Mucosa of descending colon (tissue), 3 donors: ENCODE measurements around the gene CNR2. TPM values are rescaled to one million over a fixed set of nuclear protein-coding genes. Genes with fewer than 3 reads are reported as not detected.

ENCODE experiments used
- ATAC-seq: fragments of 200-7000 bp; cut with Tn5 transposase; one replicate; pipeline ENCODE4 v1.9.1; 2020; ENCODE audit warnings: mild to moderate bottlenecking, moderate library complexity
- DNase-seq, 3 donors: peaks; one replicate each; pipeline ENCODE4 v3.0.0-alpha.2; 2020
- H3K36me3 ChIP-seq: fragments of 200-600 bp; one replicate; pipeline ENCODE4 v1.8.0; 2021; ENCODE audit warnings: low read depth, mild to moderate bottlenecking
- H3K4me1 ChIP-seq: fragments of 200-600 bp; one replicate; pipeline ENCODE4 v1.8.0; 2021; ENCODE audit warnings: low read depth, mild to moderate bottlenecking
- H3K4me3 ChIP-seq: fragments of 200-600 bp; one replicate; pipeline ENCODE4 v1.8.0; 2021; ENCODE audit warnings: mild to moderate bottlenecking
- H3K9me3 ChIP-seq: fragments of 200-600 bp; one replicate; pipeline ENCODE4 v1.8.0; 2021; ENCODE audit warnings: mild to moderate bottlenecking
- CTCF ChIP-seq: fragments of 200-600 bp; IDR thresholded peaks from one replicate; pipeline ENCODE4 v1.8.0; 2022; ENCODE audit warnings: antibody characterized with exemption, mild to moderate bottlenecking
- intact Hi-C, 2 donors: fragments of 100-400 bp; cut with DNase I in 1 of 2; cut with micrococcal nuclease in 1 of 2; formaldehyde crosslinking; loops; one replicate each; pipeline versions ENCODE4 v1.11.0 to v1.11.1; 2022; cut with DNase I, micrococcal nuclease
- total RNA-seq, 3 donors: library from RNA; stranded (reverse); fragmentation: NEBNext Ultra II Directional in 2 of 3; extraction: Animal tissue kit (Norgen Biotek cat#: 25700) in 2 of 3; gene quantifications; one replicate each; pipeline versions ENCODE4 v1.2.1 to v1.2.4, GENCODE V29; 2021 to 2023
- donor health status: DM: no; HTN: no; CAD: no; lungs with moderate emphysema.
- donor health status: DM: no; HTN: no; CAD: no.
- donor health status: DM: no; HTN: yes; CAD: no.

Gene CNR2
- total RNA-seq, 3 donors from 2014 or later: 0.06 to 0.19 (median 0.17) TPM

- Histone ChIP-seq H3K4me3 (no peak overlapping the region), H3K4me1 (peaks cover 15% of the 10 kb centered on the region), H3K36me3 (no peaks in the 10 kb centered on the region), H3K9me3 (no peaks in the 10 kb centered on the region)
- no peak for TF ChIP-seq CTCF
- intact Hi-C loops: loop anchor here in 1 of 2 donors (5.0 kb wide), 1 partner anchor 65 kb away; no protein-coding TSS in a partner anchor
- peak in 2 of 3 donors; percentile 60 to 81 for DNase-seq
- ATAC-seq: peak; percentile 13
Measured at GRCh38 chr1:23957096-23957495, 43.9 kb upstream of the CNR2 start.

GRCh38 chr1:23953020-23953419 lies 39.9 kb upstream of the CNR2 start:
- peaks cover 4% of the 10 kb centered on the region for H3K4me1 ChIP-seq
- no peaks in the 10 kb centered on the region for H3K9me3 ChIP-seq
- DNase-seq (no peak), ATAC-seq (no peak)
- no peaks in the 10 kb centered on the region for H3K36me3 ChIP-seq
- TF ChIP-seq CTCF: no peak
- intact Hi-C loops: no loop called here
- no peak overlapping the region for H3K4me3 ChIP-seq

- Histone ChIP-seq H3K9me3 (no peaks in the 10 kb centered on the region), H3K4me3 (no peak overlapping the region), H3K4me1 (no peaks in the 10 kb centered on the region), H3K36me3 (no peaks in the 10 kb centered on the region)
- intact Hi-C loops: no loop called here
- no peak for TF ChIP-seq CTCF
- ATAC-seq: no peak
- no peak for DNase-seq
Measured at GRCh38 chr1:23947366-23947765, 34.2 kb upstream of the CNR2 start.

GRCh38 chr1:23936481-23937176 lies 23.5 kb upstream of the CNR2 start:
- Histone ChIP-seq H3K4me1 (no peaks in the 10 kb centered on the region), H3K4me3 (no peak overlapping the region), H3K9me3 (no peaks in the 10 kb centered on the region), H3K36me3 (no peaks in the 10 kb centered on the region)
- DNase-seq: no peak
- no peak for TF ChIP-seq CTCF
- no peak for ATAC-seq
- intact Hi-C loops: no loop called here

GRCh38 chr1:23931491-23931880 lies 18.3 kb upstream of the CNR2 start:
- H3K4me3 ChIP-seq: no peak overlapping the region
- ATAC-seq (no peak), DNase-seq (no peak)
- TF ChIP-seq CTCF: no peak
- H3K4me1 ChIP-seq: no peaks in the 10 kb centered on the region
- no peaks in the 10 kb centered on the region for H3K36me3 ChIP-seq
- intact Hi-C loops: no loop called here
- no peaks in the 10 kb centered on the region for H3K9me3 ChIP-seq
